Testis (tissue), 2 donors: Measurements from ENCODE around the gene MATN1.

ENCODE experiments used
- POLR2A ChIP-seq: fragments of 450-650 bp; IDR thresholded peaks from one replicate; pipeline ENCODE4 v1.6.1; 2017; ENCODE audit warnings: antibody characterized with exemption, mild to moderate bottlenecking, moderate library complexity
- TF ChIP-seq, protein P1 (sequence below), 3 experiments: fragments of 450-650 bp in 2 of 3; fragments of 200-600 bp in 1 of 3; sonication (generic) in 1 of 3; IDR thresholded peaks; one replicate each; pipeline ENCODE4 v1.5.1; 2016 to 2019; ENCODE audit warnings: antibody characterized with exemption in 3 of 3, mild to moderate bottlenecking in 2 of 3, moderate library complexity in 1 of 3

DNA sequence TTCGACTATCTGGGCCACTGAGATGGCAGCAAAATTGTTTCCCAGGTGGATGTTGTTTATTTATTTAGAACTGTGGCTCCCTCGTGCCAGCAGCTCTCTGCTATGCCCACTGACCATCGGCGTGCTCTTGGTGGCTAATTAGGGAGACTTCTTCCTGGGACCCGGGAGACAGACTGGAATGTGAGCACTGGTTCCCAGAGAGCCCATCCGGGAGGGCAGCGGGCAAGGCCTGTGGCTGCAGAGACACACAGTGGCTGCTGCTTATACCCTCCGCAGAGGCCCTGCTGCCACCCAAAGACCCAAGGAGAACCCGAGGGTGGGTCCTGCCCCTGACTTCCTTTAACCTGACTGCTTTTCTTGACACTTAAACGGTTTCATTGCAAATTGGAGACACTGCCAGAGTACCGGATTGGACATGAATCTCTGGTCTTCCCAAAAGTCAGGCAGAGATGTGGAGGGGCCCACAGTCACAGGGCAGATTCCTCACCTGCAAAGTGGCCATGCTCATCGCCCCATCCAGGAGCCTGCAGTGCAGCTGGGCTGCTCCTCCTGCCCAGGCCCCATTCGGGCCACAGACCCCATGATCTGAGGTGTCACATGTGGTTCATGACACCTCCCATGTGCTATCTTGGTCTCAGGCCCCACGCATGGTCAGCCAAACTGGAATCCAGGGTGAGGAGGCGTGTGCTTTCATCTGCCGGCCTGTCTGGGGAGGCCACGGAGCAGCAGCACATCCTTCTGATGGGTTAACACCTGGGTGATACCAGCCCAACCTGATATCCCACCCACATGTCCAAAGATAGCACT is 5.7 kb upstream of the MATN1 start:
- TF ChIP-seq POLR2A: no peak
- TF ChIP-seq, protein P1, sequence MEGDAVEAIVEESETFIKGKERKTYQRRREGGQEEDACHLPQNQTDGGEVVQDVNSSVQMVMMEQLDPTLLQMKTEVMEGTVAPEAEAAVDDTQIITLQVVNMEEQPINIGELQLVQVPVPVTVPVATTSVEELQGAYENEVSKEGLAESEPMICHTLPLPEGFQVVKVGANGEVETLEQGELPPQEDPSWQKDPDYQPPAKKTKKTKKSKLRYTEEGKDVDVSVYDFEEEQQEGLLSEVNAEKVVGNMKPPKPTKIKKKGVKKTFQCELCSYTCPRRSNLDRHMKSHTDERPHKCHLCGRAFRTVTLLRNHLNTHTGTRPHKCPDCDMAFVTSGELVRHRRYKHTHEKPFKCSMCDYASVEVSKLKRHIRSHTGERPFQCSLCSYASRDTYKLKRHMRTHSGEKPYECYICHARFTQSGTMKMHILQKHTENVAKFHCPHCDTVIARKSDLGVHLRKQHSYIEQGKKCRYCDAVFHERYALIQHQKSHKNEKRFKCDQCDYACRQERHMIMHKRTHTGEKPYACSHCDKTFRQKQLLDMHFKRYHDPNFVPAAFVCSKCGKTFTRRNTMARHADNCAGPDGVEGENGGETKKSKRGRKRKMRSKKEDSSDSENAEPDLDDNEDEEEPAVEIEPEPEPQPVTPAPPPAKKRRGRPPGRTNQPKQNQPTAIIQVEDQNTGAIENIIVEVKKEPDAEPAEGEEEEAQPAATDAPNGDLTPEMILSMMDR (IDR thresholded peaks at IDR 0.05): no peak
